GM18870 (cell line): ENCODE results near the gene HEMGN.
"Not testable (repeated sequence)": the region's sequence is repeated elsewhere in the genome, so short reads cannot be mapped to it uniquely, and the experiment has no call there.

ENCODE experiments used
- ATAC-seq: cut with Tn5 transposase; IDR thresholded peaks from one replicate; pipeline ENCODE4 v1.9.1; 2021; ENCODE audit warnings: moderate library complexity; ENCODE audit not compliant: unreplicated experiment

The HEMGN gene, protein sequence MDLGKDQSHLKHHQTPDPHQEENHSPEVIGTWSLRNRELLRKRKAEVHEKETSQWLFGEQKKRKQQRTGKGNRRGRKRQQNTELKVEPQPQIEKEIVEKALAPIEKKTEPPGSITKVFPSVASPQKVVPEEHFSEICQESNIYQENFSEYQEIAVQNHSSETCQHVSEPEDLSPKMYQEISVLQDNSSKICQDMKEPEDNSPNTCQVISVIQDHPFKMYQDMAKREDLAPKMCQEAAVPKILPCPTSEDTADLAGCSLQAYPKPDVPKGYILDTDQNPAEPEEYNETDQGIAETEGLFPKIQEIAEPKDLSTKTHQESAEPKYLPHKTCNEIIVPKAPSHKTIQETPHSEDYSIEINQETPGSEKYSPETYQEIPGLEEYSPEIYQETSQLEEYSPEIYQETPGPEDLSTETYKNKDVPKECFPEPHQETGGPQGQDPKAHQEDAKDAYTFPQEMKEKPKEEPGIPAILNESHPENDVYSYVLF

GRCh38 chr9:97938081-97938644 lies at the start of gene HEMGN:
TSS of gene HEMGN (minus strand) at chr9:97938172. CDS start at chr9:97938136, 36 bp downstream.
- ATAC-seq = no peak

DNA sequence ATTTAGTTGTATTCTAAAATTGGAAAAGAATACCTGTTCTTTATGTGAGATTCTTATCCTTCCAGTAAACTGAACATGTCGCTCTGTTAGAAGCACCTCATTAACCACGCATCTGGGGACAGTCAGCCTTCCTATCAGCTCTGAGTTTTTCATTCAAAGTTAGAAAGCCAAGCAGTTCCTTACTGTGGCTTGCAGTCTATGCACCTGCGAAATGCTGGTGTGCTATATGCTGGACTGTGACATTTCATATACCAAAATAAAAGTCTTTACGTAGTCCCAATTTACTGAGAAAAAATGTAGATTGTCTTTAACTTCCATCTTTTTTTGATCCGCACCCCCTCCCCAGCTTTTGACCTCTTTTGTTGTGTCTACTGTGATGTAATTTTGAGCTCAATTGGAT lies 49.5 kb upstream of the HEMGN start:
- no peak for ATAC-seq

DNA sequence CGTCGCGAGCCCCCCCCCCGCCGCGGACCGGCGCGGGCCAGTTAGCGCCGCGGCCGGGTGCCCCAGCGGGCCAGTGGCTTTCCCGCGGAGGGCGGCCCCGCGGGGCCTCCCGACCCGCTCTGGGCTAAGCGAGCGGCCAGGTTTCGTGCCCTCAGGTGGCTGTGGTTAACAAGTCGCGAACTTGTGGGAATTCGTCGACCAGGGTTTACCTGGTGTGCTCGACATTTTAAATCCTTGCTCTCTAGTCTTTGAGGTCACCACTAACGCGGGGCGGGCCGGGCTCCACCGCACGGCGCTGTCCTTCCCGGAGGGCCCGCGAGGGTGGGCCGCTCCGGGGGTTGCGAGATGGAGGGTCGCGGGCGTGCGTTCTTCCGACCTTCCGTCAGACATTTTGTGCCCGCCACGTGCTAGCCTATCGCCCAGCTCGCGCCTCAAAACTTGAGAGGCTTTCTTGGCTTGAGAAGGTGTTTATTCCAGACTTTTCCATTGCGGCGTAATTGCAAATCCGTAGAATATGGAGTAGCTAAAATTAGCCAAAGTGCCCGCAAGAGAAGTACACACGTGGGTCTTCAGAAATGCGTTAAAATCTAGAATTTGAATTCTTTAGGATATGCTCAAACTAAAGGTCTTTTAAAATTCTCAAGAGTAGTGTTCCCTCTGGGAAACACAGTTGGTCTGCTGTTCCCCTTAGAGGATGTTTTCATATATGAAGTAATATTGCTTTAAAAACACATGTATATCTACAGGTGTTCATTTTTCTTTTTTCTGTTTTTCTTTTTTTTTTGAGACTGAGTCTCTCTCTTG lies 47.3 kb upstream of the HEMGN start:
- ATAC-seq = no peak

DNA sequence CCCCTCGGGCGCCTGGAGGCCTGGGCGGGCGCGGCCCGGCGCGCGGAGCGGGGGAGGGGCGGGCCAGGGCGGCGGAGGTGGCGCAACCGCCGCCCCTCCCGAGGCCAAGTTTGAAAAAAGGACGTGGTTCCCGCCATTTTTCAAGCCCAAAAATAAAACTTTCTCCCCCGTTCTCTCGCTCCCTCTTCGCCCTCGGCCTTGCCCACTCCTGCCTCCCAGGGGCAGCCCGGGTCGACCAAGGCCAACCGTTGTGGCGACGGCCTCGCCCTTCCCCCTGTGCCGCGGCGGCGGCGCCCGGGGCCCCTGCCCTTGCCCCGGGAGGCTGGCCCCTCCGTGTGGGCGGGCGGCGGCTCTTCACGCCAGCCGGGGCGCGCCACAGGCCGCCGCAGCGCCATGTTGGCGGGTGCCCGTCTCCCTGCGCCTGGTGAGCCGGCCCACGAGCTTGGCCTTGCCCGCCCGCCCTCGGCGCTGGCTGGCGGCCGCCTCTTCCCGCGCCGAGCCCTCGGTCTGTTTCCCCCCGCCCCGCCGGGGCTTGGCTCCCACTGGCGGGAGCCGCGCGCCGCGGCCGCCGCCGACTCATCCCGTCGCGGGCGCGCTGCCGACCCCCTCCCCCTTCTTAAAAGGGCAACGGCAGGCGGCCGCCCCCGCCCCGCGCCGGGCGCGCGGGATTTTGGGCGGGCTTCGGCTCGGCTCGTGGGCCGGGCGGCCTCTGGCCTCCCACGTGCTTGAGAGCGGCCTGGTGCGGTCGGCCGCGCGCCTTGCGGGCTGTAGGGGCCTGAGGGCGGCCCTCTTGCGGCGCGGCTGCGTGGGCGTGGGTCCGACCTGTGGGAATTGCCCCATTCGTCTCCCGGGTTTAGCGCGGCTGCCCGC lies 46.5 kb upstream of the HEMGN start:
- ATAC-seq = no peak

DNA sequence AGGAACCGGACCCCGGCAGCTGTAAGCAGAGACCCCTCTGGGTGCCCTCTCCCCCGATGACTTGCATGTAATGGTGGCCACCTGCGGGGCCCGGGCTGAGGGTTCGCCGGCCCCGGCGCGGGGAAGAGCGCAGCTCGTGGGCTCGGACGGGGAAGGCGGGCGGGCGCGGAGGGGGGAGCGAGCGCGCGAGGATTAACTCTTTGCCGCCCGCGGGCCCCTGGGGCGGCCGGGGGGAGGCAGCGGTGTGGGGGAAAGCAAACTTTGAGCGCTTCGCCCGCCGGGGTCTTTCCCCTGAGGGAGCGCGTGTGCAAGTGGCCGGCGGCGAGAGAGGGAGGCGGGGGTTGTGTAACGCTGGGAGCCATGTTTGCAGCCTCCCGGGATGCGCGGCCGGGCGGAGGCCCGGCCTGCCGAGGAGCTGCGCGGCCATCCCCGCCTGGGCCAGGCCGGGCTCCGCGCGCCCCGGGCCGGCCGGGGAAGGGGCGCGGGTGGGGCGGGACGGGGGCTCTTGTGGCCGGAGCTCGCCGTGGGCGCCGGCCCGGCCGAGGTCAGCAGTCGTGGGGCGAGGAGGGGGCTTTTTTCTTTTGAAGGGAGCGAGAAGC lies 45.7 kb upstream of the HEMGN start:
- ATAC-seq = no peak

DNA sequence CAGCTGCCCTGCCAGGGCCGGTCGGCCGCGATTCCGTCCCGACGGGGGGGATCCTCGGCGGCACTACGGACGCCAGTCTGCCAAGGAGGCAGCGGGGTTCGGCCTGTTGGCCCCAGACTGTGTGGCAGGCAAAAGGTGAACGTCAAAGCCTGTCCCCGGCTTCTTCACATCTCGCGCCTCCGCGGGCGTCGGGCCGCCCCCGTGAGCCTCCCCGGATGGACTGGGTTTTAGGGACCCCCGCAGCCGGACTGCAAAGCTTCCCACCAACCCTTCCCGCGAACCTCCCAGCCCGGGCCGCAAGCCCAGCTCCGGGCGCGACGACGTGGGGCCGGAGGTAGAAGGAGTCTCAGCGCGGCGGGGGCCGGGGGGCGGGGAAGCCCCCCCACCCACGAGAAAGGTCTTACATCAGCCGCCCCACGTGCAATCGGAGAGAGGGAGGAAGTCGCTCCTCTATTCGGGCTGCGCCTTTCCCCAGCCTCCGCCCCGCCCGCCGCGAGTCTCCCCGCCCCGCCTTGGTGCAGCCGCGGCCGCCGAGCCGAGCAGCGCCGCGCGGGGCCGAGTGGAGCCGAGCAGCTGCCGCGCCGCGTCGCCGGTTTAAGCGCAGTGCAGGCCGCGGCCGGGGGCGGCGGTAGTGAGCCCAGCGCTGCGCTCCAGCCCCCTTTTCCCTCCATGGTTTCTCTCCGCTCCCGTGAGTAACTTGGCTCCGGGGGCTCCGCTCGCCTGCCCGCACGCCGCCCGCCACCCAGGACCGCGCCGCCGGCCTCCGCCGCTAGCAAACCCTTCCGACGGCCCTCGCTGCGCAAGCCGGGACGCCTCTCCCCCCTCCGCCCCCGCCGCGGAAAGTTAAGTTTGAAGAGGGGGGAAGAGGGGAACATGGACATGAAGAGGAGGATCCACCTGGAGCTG lies 45.0 kb upstream of the HEMGN start, which contains the start of gene ANP32B:
Gene ANP32B (plus strand): TSS at position 659 of the 906 bp plus-strand sequence. CDS start 215 bp downstream, at position 874.
- ATAC-seq = peak; percentile 38

GRCh38 chr9:97981846-97982682 lies 44.1 kb upstream of the HEMGN start:
- ATAC-seq = no peak

GRCh38 chr9:97980918-97981845 lies 43.2 kb upstream of the HEMGN start:
- ATAC-seq = no peak

DNA sequence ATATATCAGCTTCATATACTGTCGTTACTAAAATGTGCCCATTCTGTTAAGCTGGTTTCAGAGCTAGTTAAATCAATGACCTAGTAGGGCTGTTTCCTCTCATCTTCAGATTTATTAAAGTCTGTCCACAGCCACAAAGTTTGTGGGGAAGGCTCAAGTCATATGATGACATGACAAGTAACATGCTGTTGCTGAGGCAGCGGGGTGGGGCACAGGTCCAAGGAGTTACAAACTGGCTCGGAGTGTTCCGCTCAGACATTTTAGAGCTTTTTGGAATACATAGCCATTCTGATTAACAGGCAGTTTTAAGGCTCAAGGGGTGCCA lies 42.5 kb upstream of the HEMGN start:
- ATAC-seq = no peak

DNA sequence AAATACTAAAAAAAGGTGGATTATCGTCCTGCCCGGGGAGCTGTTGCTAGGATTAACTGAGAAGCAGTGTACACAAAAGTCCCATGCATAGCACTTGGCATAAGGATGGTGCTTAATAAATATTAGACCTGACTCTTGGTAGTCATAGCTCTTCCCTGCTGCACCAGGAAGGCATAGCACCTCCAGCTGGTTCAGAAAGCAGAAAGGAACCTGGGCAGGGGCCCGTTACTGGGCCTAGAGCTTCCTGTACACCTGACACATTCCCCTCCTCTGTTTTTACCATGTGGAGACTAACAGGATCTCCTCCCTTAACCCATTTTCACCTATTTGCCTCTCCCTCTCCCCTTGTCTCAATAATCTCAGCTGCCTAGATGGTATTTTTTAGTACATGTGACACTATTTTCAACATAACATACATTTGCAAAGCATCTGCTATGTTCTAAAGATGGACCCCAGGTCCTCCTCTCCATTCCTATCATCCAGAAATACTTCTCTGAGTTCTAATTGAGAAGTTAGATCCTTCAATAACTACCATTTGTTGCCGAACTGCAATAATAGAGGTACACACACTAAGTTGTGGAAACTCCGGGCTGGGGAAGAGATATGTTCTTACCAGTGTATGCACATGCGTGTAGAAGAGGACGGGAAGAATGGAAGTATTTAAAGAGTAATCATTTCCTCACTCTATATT lies 42.0 kb upstream of the HEMGN start:
- ATAC-seq = no peak

GRCh38 chr9:97978371-97979130 lies 40.6 kb upstream of the HEMGN start:
- no peak for ATAC-seq

- ATAC-seq = not testable (repeated sequence)
These were observed 38.7 kb upstream of the HEMGN start for GRCh38 chr9:97976633-97977032.

DNA sequence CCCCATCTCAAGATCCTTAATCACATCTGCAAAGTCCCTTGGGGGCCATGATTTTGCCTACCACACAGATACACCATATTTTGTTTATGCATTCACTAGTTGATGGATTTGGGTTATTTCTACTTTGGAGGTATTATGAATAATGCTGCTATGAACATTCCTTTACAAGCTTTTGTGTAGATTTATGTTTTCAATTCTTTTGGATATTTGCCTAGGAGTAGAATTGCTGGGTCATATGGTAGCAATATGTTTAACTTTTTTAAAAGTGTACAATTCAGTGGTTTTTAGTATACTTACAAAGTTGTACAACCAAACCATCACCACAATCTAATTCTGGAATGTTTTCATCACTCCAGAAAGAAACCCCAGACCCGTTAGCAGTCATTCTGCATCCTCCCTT lies 37.4 kb upstream of the HEMGN start:
- no peak for ATAC-seq

DNA sequence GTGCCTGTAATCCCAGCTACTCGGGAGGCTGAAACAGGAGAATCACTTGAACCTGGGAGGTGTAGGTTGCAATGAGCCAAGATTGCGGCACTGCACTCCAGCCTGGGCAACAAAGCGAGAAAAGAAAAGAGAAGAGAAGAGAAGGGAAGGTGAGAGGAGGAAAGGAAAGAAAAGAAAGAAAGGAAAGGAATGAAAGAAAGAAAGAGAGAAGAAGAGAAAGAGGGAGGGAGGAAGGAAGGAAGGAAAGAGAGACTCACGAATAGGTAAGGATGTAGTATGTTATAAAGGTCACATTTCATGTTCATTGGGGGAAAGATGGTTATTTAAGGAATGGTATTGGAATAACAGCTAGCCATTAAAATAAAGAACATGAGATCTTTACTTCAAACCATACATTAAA lies 34.8 kb upstream of the HEMGN start:
- ATAC-seq = no peak

DNA sequence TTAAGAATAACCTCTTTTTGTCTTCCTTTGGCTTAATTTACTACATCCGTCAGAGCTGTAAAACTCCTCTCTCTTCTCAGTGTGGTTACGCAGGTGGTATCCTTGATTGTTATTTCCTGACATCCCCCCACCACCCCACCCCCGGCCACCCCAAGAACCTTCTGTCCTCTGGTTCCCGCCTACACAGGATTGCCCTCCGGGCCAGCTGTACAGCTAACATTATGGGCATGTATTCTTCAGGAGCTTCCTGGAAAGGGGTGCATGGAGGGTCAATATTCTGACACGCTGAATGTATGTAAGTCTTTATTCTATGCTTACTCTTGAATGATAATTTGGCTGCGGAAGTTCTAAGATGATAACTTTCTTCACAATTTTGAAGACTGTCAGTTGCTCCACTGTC lies 32.2 kb upstream of the HEMGN start:
- ATAC-seq = no peak

- ATAC-seq = no peak
These were observed 31.0 kb upstream of the HEMGN start for GRCh38 chr9:97969014-97969413.
